HG03520 (cell line): ENCODE data around the gene SDK1.
"Not testable (repeated sequence)": the region's sequence is repeated elsewhere in the genome, so short reads cannot be mapped to it uniquely, and the experiment has no call there.

ENCODE experiments used
- ATAC-seq: cut with Tn5 transposase; IDR thresholded peaks from one replicate; pipeline ENCODE4 v1.9.1; 2021; ENCODE audit warnings: mild to moderate bottlenecking, moderate library complexity; ENCODE audit not compliant: unreplicated experiment

Gene SDK1

GRCh38 chr7:4208086-4208485, 907.0 kb downstream of the SDK1 start:
- ATAC-seq: no peak

- no peak for ATAC-seq
These were observed 907.5 kb downstream of the SDK1 start for GRCh38 chr7:4208586-4208985.

- ATAC-seq: no peak
These were observed 908.1 kb downstream of the SDK1 start for GRCh38 chr7:4209126-4209525.

GRCh38 chr7:4209966-4210365, 908.9 kb downstream of the SDK1 start:
- ATAC-seq: no peak

GRCh38 chr7:4210821-4211220, 909.8 kb downstream of the SDK1 start:
- no peak for ATAC-seq

GRCh38 chr7:4211261-4211660, 910.2 kb downstream of the SDK1 start:
- ATAC-seq: no peak

- no peak for ATAC-seq
These were observed 911.3 kb downstream of the SDK1 start for GRCh38 chr7:4212376-4212775.

- no peak for ATAC-seq
These were observed 913.5 kb downstream of the SDK1 start for GRCh38 chr7:4214291-4215155.

- ATAC-seq: no peak
These were observed 914.2 kb downstream of the SDK1 start for GRCh38 chr7:4215176-4215720.

GRCh38 chr7:4216016-4216415, 915.0 kb downstream of the SDK1 start:
- ATAC-seq: no peak

- ATAC-seq: not testable (repeated sequence)
These were observed 916.1 kb downstream of the SDK1 start for GRCh38 chr7:4217126-4217660.

GRCh38 chr7:4218481-4218880, 917.4 kb downstream of the SDK1 start:
- ATAC-seq: no peak

GRCh38 chr7:4220011-4220410, 919.0 kb downstream of the SDK1 start:
- no peak for ATAC-seq

- no peak for ATAC-seq
These were observed 920.0 kb downstream of the SDK1 start for GRCh38 chr7:4221043-4221442.

GRCh38 chr7:4222676-4223075, 921.6 kb downstream of the SDK1 start:
- no peak for ATAC-seq

GRCh38 chr7:4225361-4225771, 924.3 kb downstream of the SDK1 start:
- no peak for ATAC-seq

GRCh38 chr7:4225881-4226523, 925.0 kb downstream of the SDK1 start:
- ATAC-seq: no peak

GRCh38 chr7:4226524-4226882, 925.5 kb downstream of the SDK1 start:
- no peak for ATAC-seq

- no peak for ATAC-seq
These were observed 926.3 kb downstream of the SDK1 start for GRCh38 chr7:4227105-4228010.

GRCh38 chr7:4230352-4230751, 929.3 kb downstream of the SDK1 start:
- ATAC-seq: no peak

- no peak for ATAC-seq
These were observed 932.1 kb downstream of the SDK1 start for GRCh38 chr7:4233146-4233545.
